GM19324 (cell line): ENCODE data around the gene MMP25.

Experiments used
- ATAC-seq: cut with Tn5 transposase; IDR thresholded peaks from one replicate; pipeline ENCODE4 v1.9.1; 2021; ENCODE audit warnings: mild to moderate bottlenecking, moderate library complexity; ENCODE audit not compliant: unreplicated experiment, low FRiP score

The MMP25 gene

GRCh38 chr16:3088925-3089716, 42.8 kb downstream of the MMP25 start:
- ATAC-seq, result no peak

GRCh38 chr16:3089717-3090592, 43.6 kb downstream of the MMP25 start:
- ATAC-seq, result no peak

GRCh38 chr16:3091551-3091950, 45.2 kb downstream of the MMP25 start:
- no peak for ATAC-seq

GRCh38 chr16:3092501-3092941, 46.2 kb downstream of the MMP25 start:
- ATAC-seq, result no peak

GRCh38 chr16:3094289-3095027, 48.1 kb downstream of the MMP25 start:
- no peak for ATAC-seq

- no peak for ATAC-seq
These were observed 49.5 kb downstream of the MMP25 start for GRCh38 chr16:3095869-3096268.

GRCh38 chr16:3096362-3096761, 50.0 kb downstream of the MMP25 start:
- no peak for ATAC-seq

- ATAC-seq, result no peak
These were observed 50.9 kb downstream of the MMP25 start for GRCh38 chr16:3097266-3097665.

- no peak for ATAC-seq
These were observed 52.4 kb downstream of the MMP25 start, which contains the start of gene ZSCAN10 for GRCh38 chr16:3098459-3099394. TSS of gene ZSCAN10 (minus strand) at chr16:3099294. CDS start at chr16:3092937, 6,357 bp downstream.

GRCh38 chr16:3099395-3099731, 53.0 kb downstream of the MMP25 start:
- ATAC-seq, result no peak

- ATAC-seq, result peak; percentile 76
These were observed 53.6 kb downstream of the MMP25 start for GRCh38 chr16:3099732-3100499.

GRCh38 chr16:3101018-3101840, 54.9 kb downstream of the MMP25 start:
- no peak for ATAC-seq

GRCh38 chr16:3101841-3102470, 55.6 kb downstream of the MMP25 start:
- ATAC-seq, result no peak

- ATAC-seq, result peak; percentile 83
These were observed 60.0 kb downstream of the MMP25 start for GRCh38 chr16:3106205-3106928.
